ENCODE measurements around the gene FFAR2.

The FFAR2 gene

DNA sequence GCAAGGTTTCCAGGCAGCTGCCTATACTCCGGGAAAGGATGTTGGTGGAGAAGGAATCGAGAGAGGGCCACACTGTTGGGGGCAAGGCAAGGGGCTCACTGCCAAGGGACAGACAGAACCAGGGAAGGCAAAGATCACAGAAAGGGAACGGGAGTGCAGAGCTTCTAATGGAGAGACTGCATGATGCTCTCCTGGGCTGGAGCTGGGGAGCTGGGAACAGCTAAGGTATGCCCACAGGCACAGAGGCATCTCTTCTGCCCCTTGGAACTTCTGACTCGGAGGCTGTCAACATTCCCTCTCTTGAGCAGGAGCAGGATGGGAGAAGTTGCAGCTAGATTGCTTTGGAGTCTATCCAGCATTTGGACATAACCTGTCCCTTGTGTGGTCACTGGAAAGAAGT, 22.4 kb upstream of the FFAR2 start:
- no peaks in the 10 kb centered on the region for H3K9me3 ChIP-seq (ENCODE audit: control insufficient read depth, insufficient read depth, low read length)
- no peak overlapping the region for H3K27ac ChIP-seq (ENCODE audit: low read depth, low read length)
- H3K36me3 ChIP-seq (ENCODE audit: control insufficient read depth, low read length), result no peaks in the 10 kb centered on the region
- H3F3A ChIP-seq (ENCODE audit: control insufficient read depth, insufficient read depth), result no peaks in the 10 kb centered on the region
- H3K4me3 ChIP-seq (ENCODE audit: low read length), result no peak overlapping the region
- peaks cover 29% of the 10 kb centered on the region for H3K27me3 ChIP-seq (ENCODE audit: control insufficient read depth, low read length)
- H3K4me2 ChIP-seq (ENCODE audit: low read length), result no peak overlapping the region
- no peaks in the 10 kb centered on the region; the same call in 1 of the 2 replicates for H4K20me1 ChIP-seq (ENCODE audit: control insufficient read depth, insufficient read depth, low read depth, low read length)
- no peaks in the 10 kb centered on the region for H3K4me1 ChIP-seq (ENCODE audit: control insufficient read depth, low read length)
- H3K79me2 ChIP-seq (ENCODE audit: control insufficient read depth, low read length), result no peaks in the 10 kb centered on the region
- TF ChIP-seq EZH2phosphoT487 (IDR thresholded peaks at IDR 0.05; ENCODE audit: borderline replicate concordance, low read length) (no peak), CTCF (IDR thresholded peaks at IDR 0.05; ENCODE audit: low read depth, low read length, poor library complexity, severe bottlenecking) (no peak)
- H3K9me2 ChIP-seq (replicated peaks; ENCODE audit: control insufficient read depth, low read length), result no peaks in the 10 kb centered on the region

- no peaks in the 10 kb centered on the region for H3K79me2 ChIP-seq (ENCODE audit: control insufficient read depth, low read length)
Measured at GRCh38 chr19:35427187-35427586, 20.9 kb upstream of the FFAR2 start.

DNA sequence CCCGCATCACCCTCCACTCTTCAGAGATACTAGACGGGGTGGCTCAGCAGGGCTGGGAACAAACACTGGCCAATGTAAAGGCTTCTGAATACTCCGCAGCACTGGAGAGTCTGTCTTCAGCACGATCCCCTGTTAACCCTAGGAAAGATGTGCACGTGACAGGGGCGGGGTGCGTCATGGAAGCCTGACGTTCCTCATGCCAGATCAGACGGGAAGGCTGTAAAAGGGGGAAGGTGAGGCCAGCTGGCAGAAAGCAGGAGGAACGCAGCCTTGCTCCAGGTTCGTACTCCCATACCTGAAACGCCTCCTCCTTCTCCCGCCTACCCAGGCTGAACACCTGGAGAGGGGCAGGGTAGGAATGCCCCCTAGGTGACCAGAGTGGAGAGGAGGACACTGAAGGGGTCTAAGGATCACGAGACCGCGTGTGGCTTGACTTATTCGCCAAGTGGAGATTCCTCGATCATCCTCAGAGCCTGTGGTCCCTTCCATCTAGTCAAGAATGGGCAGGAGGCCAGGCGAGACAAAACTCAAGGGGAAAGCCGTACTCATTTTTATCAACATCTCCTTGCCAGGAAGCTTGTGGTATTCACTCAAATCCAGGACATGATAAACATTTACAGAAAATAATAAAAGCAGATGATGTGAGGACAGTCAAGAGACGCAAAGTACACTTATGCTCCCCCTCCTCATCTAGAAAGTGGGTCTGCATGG, 18.2 kb upstream of the FFAR2 start:
- Histone ChIP-seq H3K79me2 (ENCODE audit: control insufficient read depth, low read length) (no peaks in the 10 kb centered on the region), H3K36me3 (ENCODE audit: control insufficient read depth, low read length) (no peaks in the 10 kb centered on the region), H4K20me1 (ENCODE audit: control insufficient read depth, insufficient read depth, low read depth, low read length) (no peaks in the 10 kb centered on the region; the same call in 1 of the 2 replicates), H3K27me3 (ENCODE audit: control insufficient read depth, low read length) (peaks cover 28% of the 10 kb centered on the region), H3K9me3 (ENCODE audit: control insufficient read depth, insufficient read depth, low read length) (no peaks in the 10 kb centered on the region), H3K27ac (ENCODE audit: low read depth, low read length) (no peak overlapping the region), H3K9me2 (replicated peaks; ENCODE audit: control insufficient read depth, low read length) (no peaks in the 10 kb centered on the region), H3K4me1 (ENCODE audit: control insufficient read depth, low read length) (no peaks in the 10 kb centered on the region), H3F3A (ENCODE audit: control insufficient read depth, insufficient read depth) (no peaks in the 10 kb centered on the region), H3K4me2 (ENCODE audit: low read length) (no peak overlapping the region), H3K4me3 (ENCODE audit: low read length) (no peak overlapping the region)
- TF ChIP-seq CTCF (IDR thresholded peaks at IDR 0.05; ENCODE audit: low read depth, low read length, poor library complexity, severe bottlenecking), result no peak
- TF ChIP-seq EZH2phosphoT487 (IDR thresholded peaks at IDR 0.05; ENCODE audit: borderline replicate concordance, low read length), result no peak

More at GRCh38 chr19:35427187-35427586, 20.9 kb upstream of the FFAR2 start:
- Histone ChIP-seq H3K27ac (ENCODE audit: low read depth, low read length) (no peak overlapping the region), H3K27me3 (ENCODE audit: control insufficient read depth, low read length) (peaks cover 25% of the 10 kb centered on the region), H3F3A (ENCODE audit: control insufficient read depth, insufficient read depth) (no peaks in the 10 kb centered on the region), H3K9me2 (replicated peaks; ENCODE audit: control insufficient read depth, low read length) (no peaks in the 10 kb centered on the region), H3K9me3 (ENCODE audit: control insufficient read depth, insufficient read depth, low read length) (no peaks in the 10 kb centered on the region), H3K4me3 (ENCODE audit: low read length) (no peak overlapping the region), H3K4me2 (ENCODE audit: low read length) (no peak overlapping the region), H4K20me1 (ENCODE audit: control insufficient read depth, insufficient read depth, low read depth, low read length) (no peaks in the 10 kb centered on the region; the same call in 1 of the 2 replicates), H3K36me3 (ENCODE audit: control insufficient read depth, low read length) (no peaks in the 10 kb centered on the region), H3K4me1 (ENCODE audit: control insufficient read depth, low read length) (no peaks in the 10 kb centered on the region)
- TF ChIP-seq CTCF (IDR thresholded peaks at IDR 0.05; ENCODE audit: low read depth, low read length, poor library complexity, severe bottlenecking) (no peak), EZH2phosphoT487 (IDR thresholded peaks at IDR 0.05; ENCODE audit: borderline replicate concordance, low read length) (no peak)

Data from DOHH2 (cell line).